ENCODE results near the gene GARS1.

The GARS1 gene

GRCh38 chr7:30656006-30656957, 61.6 kb downstream of the GARS1 start:
- Histone ChIP-seq H3F3A (ENCODE audit: insufficient read depth, low read length) (no peaks in the 10 kb centered on the region), H2AFZ (ENCODE audit: low read length) (no peak overlapping the region), H3K4me3 (ENCODE audit: low read depth, low read length, poor library complexity, severe bottlenecking) (no peak overlapping the region), H3K9me2 (ENCODE audit: low read depth, low read length) (no peaks in the 10 kb centered on the region), H3K9me3 (ENCODE audit: low read length) (no peaks in the 10 kb centered on the region), H3K4me1 (ENCODE audit: insufficient read depth, low read length, severe bottlenecking) (no peaks in the 10 kb centered on the region), H3K36me3 (ENCODE audit: insufficient read depth, low read length) (no peaks in the 10 kb centered on the region), H3K4me2 (ENCODE audit: low read length) (no peak overlapping the region), H3K79me2 (ENCODE audit: insufficient read depth, low read length) (no peaks in the 10 kb centered on the region), H3K9ac (ENCODE audit: low read length) (no peak overlapping the region), H3K27me3 (ENCODE audit: insufficient read depth, low read length) (no peaks in the 10 kb centered on the region; the same call in 1 of the 2 replicates), H4K20me1 (ENCODE audit: insufficient read depth, low read length) (no peaks in the 10 kb centered on the region), H3K27ac (ENCODE audit: low read depth, low read length, poor library complexity, severe bottlenecking) (no peak overlapping the region)
- no peak for TF ChIP-seq CTCF (IDR thresholded peaks at IDR 0.05; ENCODE audit: low read length)

GRCh38 chr7:30657131-30657530, 62.5 kb downstream of the GARS1 start:
- Histone ChIP-seq H3F3A (ENCODE audit: insufficient read depth, low read length) (no peaks in the 10 kb centered on the region), H3K9me2 (ENCODE audit: low read depth, low read length) (no peaks in the 10 kb centered on the region), H3K4me3 (ENCODE audit: low read depth, low read length, poor library complexity, severe bottlenecking) (no peak overlapping the region), H3K79me2 (ENCODE audit: insufficient read depth, low read length) (no peaks in the 10 kb centered on the region), H3K4me2 (ENCODE audit: low read length) (no peak overlapping the region), H3K27me3 (ENCODE audit: insufficient read depth, low read length) (no peaks in the 10 kb centered on the region; the same call in 1 of the 2 replicates), H3K36me3 (ENCODE audit: insufficient read depth, low read length) (no peaks in the 10 kb centered on the region), H3K4me1 (ENCODE audit: insufficient read depth, low read length, severe bottlenecking) (no peaks in the 10 kb centered on the region), H4K20me1 (ENCODE audit: insufficient read depth, low read length) (no peaks in the 10 kb centered on the region), H3K9me3 (ENCODE audit: low read length) (no peaks in the 10 kb centered on the region), H2AFZ (ENCODE audit: low read length) (no peak overlapping the region), H3K27ac (ENCODE audit: low read depth, low read length, poor library complexity, severe bottlenecking) (no peak overlapping the region), H3K9ac (ENCODE audit: low read length) (no peak overlapping the region)
- TF ChIP-seq EZH2 (IDR thresholded peaks at IDR 0.05; ENCODE audit: borderline replicate concordance, low read length) (no peak), CTCF (IDR thresholded peaks at IDR 0.05; ENCODE audit: low read length) (no peak)

- no peaks in the 10 kb centered on the region for H3K4me1 ChIP-seq (ENCODE audit: insufficient read depth, low read length, severe bottlenecking)
- H3F3A ChIP-seq (ENCODE audit: insufficient read depth, low read length), result no peaks in the 10 kb centered on the region
- H3K4me2 ChIP-seq (ENCODE audit: low read length), result no peak overlapping the region
- H4K20me1 ChIP-seq (ENCODE audit: insufficient read depth, low read length), result no peaks in the 10 kb centered on the region
- no peaks in the 10 kb centered on the region for H3K9me3 ChIP-seq (ENCODE audit: low read length)
- no peaks in the 10 kb centered on the region for H3K36me3 ChIP-seq (ENCODE audit: insufficient read depth, low read length)
- H3K27ac ChIP-seq (ENCODE audit: low read depth, low read length, poor library complexity, severe bottlenecking), result no peak overlapping the region
- H3K9ac ChIP-seq (ENCODE audit: low read length), result no peak overlapping the region
- H3K4me3 ChIP-seq (ENCODE audit: low read depth, low read length, poor library complexity, severe bottlenecking), result no peak overlapping the region
- H2AFZ ChIP-seq (ENCODE audit: low read length), result no peak overlapping the region
- H3K27me3 ChIP-seq (ENCODE audit: insufficient read depth, low read length), result no peaks in the 10 kb centered on the region; the same call in 1 of the 2 replicates
- no peaks in the 10 kb centered on the region for H3K79me2 ChIP-seq (ENCODE audit: insufficient read depth, low read length)
- TF ChIP-seq CTCF (IDR thresholded peaks at IDR 0.05; ENCODE audit: low read length) (no peak), EZH2 (IDR thresholded peaks at IDR 0.05; ENCODE audit: borderline replicate concordance, low read length) (no peak)
- H3K9me2 ChIP-seq (ENCODE audit: low read depth, low read length), result no peaks in the 10 kb centered on the region
Measured at GRCh38 chr7:30658479-30659074, 63.9 kb downstream of the GARS1 start.
